K562 (cell line): ENCODE data around the gene DDAH2. TPM values are rescaled to one million over a fixed set of nuclear protein-coding genes. Genes with fewer than 3 reads are reported as not detected.

Experiments used
- ATAC-seq: fragments of 200-7000 bp; cut with Tn5 transposase; 3 replicates; pipeline ENCODE4 v1.9.1; 2020; ENCODE audit warnings: moderate library complexity
- Bru-seq: library from RNA; stranded (reverse); fragments of 400-500 nt; gene quantifications from one replicate; lab custom pipeline; 2021; lab: Mats Ljungman, UMichigan
- BruChase-seq, 2 experiments: library from RNA; stranded (reverse); fragments of 400-500 nt; gene quantifications; one replicate each; lab custom pipeline; 2021; lab: Mats Ljungman, UMichigan
- BruUV-seq: library from RNA; stranded (reverse); fragments of 400-500 nt; replicated peaks from 2 replicates; lab custom pipeline; 2021; lab: Mats Ljungman, UMichigan
- CTCF ChIA-PET: fragments of 300-600 bp; formaldehyde crosslinking; extraction: SDS; loops from one replicate; lab custom pipeline; 2021; ENCODE audit warnings: low intra/inter-chr PET ratio; lab: Yijun Ruan, JAX
- POLR2A ChIA-PET: fragments of 300-600, 350-650 bp; sonication (Branson Sonifier 250); formaldehyde crosslinking; extraction: SDS; loops from one replicate; lab custom pipeline; 2021; ENCODE audit warnings: antibody characterized with exemption, inconsistent platforms; lab: Yijun Ruan, JAX
- DNase-seq, 4 experiments: peaks; one replicate each; pipeline versions ENCODE4 v3.0.0 to v3.0.0-alpha.2; 2011 to 2018; ENCODE audit warnings: low spot score in 3 of 4, mixed read lengths in 3 of 4; ENCODE audit errors: extremely low read depth in 1 of 4
- FAIRE-seq: peaks from 2 replicates; lab custom pipeline; 2011; peaks lifted over from hg19 to GRCh38; lab: Jason Lieb, UNC
- H2AFZ ChIP-seq: 2 replicates; pipeline ENCODE4 v1.6.0; 2011; ENCODE audit warnings: low read depth, low read length, control low read depth, inconsistent platforms
- H3K27ac ChIP-seq: fragments of 200-600 bp; 3 replicates; pipeline ENCODE4 v1.8.0; 2011; ENCODE audit warnings: low read depth, mild to moderate bottlenecking, control low read depth, inconsistent platforms, low read length, moderate library complexity, mixed read lengths; ENCODE audit errors: extremely low read depth
- H3K27me3 ChIP-seq, 2 experiments: fragments of 300-600 bp in 1 of 2; 2 replicates in 1 of 2; 3 replicates in 1 of 2; pipeline versions ENCODE4 v1.6.0 to v1.8.0; 2011; ENCODE audit warnings: inconsistent platforms in 2 of 2, low read length in 2 of 2, mild to moderate bottlenecking in 1 of 2, mixed read lengths in 1 of 2, moderate library complexity in 1 of 2; ENCODE audit not compliant: control insufficient read depth in 2 of 2, insufficient read depth in 2 of 2
- H3K36me3 ChIP-seq: fragments of 300-600 bp; 3 replicates; pipeline ENCODE4 v1.8.0; 2011; ENCODE audit warnings: mild to moderate bottlenecking, low read length, inconsistent platforms; ENCODE audit not compliant: control insufficient read depth, insufficient read depth
- H3K4me1 ChIP-seq, 2 experiments: fragments of 200-600 bp in 1 of 2; replicated peaks in 1 of 2; 2 replicates in 1 of 2; 3 replicates in 1 of 2; pipeline versions ENCODE4 v1.5.1 to v1.8.0; 2011; ENCODE audit warnings: inconsistent platforms in 2 of 2, low read length in 2 of 2, mild to moderate bottlenecking in 1 of 2, mixed read lengths in 1 of 2, moderate library complexity in 1 of 2; ENCODE audit not compliant: control insufficient read depth in 2 of 2, insufficient read depth in 2 of 2
- H3K4me2 ChIP-seq: 2 replicates; pipeline ENCODE4 v1.6.1; 2011; ENCODE audit warnings: low read length, control low read depth, inconsistent platforms, mixed read lengths; ENCODE audit not compliant: insufficient read depth
- H3K4me3 ChIP-seq: fragments of 200-600 bp; sonication (generic), shearing (Covaris generic); 2 replicates; pipeline ENCODE4 v1.5.1; 2016; ENCODE audit warnings: control low read depth, inconsistent platforms
- H3K79me2 ChIP-seq: fragments of 200-600 bp; 3 replicates; pipeline ENCODE4 v1.8.0; 2011; ENCODE audit warnings: low read length, inconsistent platforms; ENCODE audit not compliant: control insufficient read depth, insufficient read depth
- H3K9ac ChIP-seq, 2 experiments: 2 replicates each; pipeline versions ENCODE4 v1.6.0 to v1.6.1; 2011; ENCODE audit warnings: low read depth in 2 of 2, low read length in 2 of 2, control low read depth in 1 of 2, inconsistent platforms in 1 of 2, mild to moderate bottlenecking in 1 of 2, mixed read lengths in 1 of 2; ENCODE audit not compliant: insufficient read depth in 1 of 2
- H3K9me1 ChIP-seq: one replicate; pipeline ENCODE4 v1.6.0; 2011; ENCODE audit warnings: inconsistent platforms, mild to moderate bottlenecking, low read length, moderate library complexity; ENCODE audit not compliant: control insufficient read depth, insufficient read depth
- H3K9me3 ChIP-seq: replicated peaks from 2 replicates; pipeline ENCODE4 v1.5.1; 2011; ENCODE audit warnings: low read depth, low read length, inconsistent platforms; ENCODE audit not compliant: control insufficient read depth, insufficient read depth
- H4K20me1 ChIP-seq: replicated peaks from 2 replicates; pipeline ENCODE4 v1.6.1; 2011; ENCODE audit warnings: low read length, inconsistent platforms, mixed read lengths; ENCODE audit not compliant: control insufficient read depth, insufficient read depth
- ATF4 ChIP-seq: fragments of 450-650 bp; formaldehyde crosslinking; IDR thresholded peaks from 2 replicates; pipeline ENCODE4 v1.4.0; 2022; ENCODE audit warnings: mild to moderate bottlenecking, moderate library complexity
- CCNT2 ChIP-seq: IDR thresholded peaks from 2 replicates; pipeline ENCODE4 v1.6.1; 2011; ENCODE audit warnings: borderline replicate concordance, low read depth, mild to moderate bottlenecking, moderate library complexity, mixed read lengths, low read length; ENCODE audit not compliant: insufficient read length; ENCODE audit errors: extremely low read depth
- CSDE1 ChIP-seq, 2 experiments: fragments of 450-650 bp; IDR thresholded peaks; 2 replicates each; pipeline ENCODE4 v1.6.1; 2016; ENCODE audit warnings: mild to moderate bottlenecking in 1 of 2
- MED1 ChIP-seq: sonication (generic); formaldehyde crosslinking; IDR thresholded peaks from 2 replicates; pipeline ENCODE4 v1.8.1; 2023; ENCODE audit warnings: missing genetic modification reagents, borderline replicate concordance
- RBM39 ChIP-seq: fragments of 200-400 bp; formaldehyde crosslinking; optimal IDR thresholded peaks from 2 replicates; pipeline ENCODE3; 2018; ENCODE audit warnings: low read depth, low read length
- RCOR1 ChIP-seq, 2 experiments: IDR thresholded peaks; 2 replicates each; pipeline ENCODE4 v1.6.1; 2012; ENCODE audit warnings: low read depth in 2 of 2, low read length in 2 of 2, borderline replicate concordance in 1 of 2, improper control_type of control experiment in 1 of 2
- SPI1 ChIP-seq: IDR thresholded peaks from 2 replicates; pipeline ENCODE4 v1.6.1; 2011; ENCODE audit warnings: low read depth, low read length, control low read depth, borderline replicate concordance
- VEZF1 ChIP-seq: fragments of 200-800 bp; sonication (Bioruptor generic); IDR thresholded peaks from 2 replicates; pipeline ENCODE4 v1.6.1; 2017; ENCODE audit warnings: missing genetic modification characterization, missing compliant biosample characterization
- ZNF239 ChIP-seq: fragments of 250-450 bp; sonication (Bioruptor Pico); IDR thresholded peaks from 2 replicates; pipeline ENCODE4 v1.4.0; 2020; ENCODE audit warnings: mild to moderate bottlenecking
- ZNF408 ChIP-seq: fragments of 250-450 bp; sonication (Bioruptor Pico); IDR thresholded peaks from 2 replicates; pipeline ENCODE4 v1.4.0; 2020; ENCODE audit warnings: low read depth, mild to moderate bottlenecking, moderate library complexity
- ZZZ3 ChIP-seq: fragments of 450-650 bp; IDR thresholded peaks from 2 replicates; pipeline ENCODE4 v1.6.1; 2016; ENCODE audit warnings: antibody characterized with exemption, mild to moderate bottlenecking, moderate library complexity
- WGBS: fragments of 100-300 bp; shearing (Covaris generic); methylation state at CpG from one replicate; pipeline ENCODE4 v1.1.6; 2016; ENCODE audit warnings: low coverage, mixed read lengths; ENCODE audit not compliant: insufficient coverage; ENCODE audit errors: missing lambda C conversion rate; 5-methylcytosine and 5-hydroxymethylcytosine counted together
- in situ Hi-C: fragments of 300-500 bp; cut with MboI; formaldehyde crosslinking; loops from 4 replicates; pipeline ENCODE4 v1.15.0; 2018; ENCODE audit warnings: inconsistent platforms, mixed read lengths
- intact Hi-C: fragments of 100-400 bp; cut with micrococcal nuclease; formaldehyde crosslinking; loops from 2 replicates; pipeline ENCODE4 v1.14.2; 2022
- long read RNA-seq, 3 experiments: library from polyadenylated mRNA in 2 of 3; library from RNA in 1 of 3; unstranded in 2 of 3; stranded (forward) in 1 of 3; transcript quantifications; one replicate each; pipeline ENCODE4 v2.0.0, GENCODE V29; 2019 to 2022
- polyA minus RNA-seq, 3 experiments: library from RNA; depleted of rRNA, polyadenylated mRNA; stranded (reverse); fragments of >200 nt; gene quantifications; 2 replicates each; pipeline ENCODE4 v1.2.3, GENCODE V29; 2011
- polyA plus RNA-seq, 8 experiments: library from polyadenylated mRNA; depleted of rRNA in 4 of 8; stranded (reverse) in 5 of 8; unstranded in 3 of 8; fragments of >200 nt; fragmentation: Nextera tagmentation in 2 of 8; fragmentation: Illumina TruSeq in 1 of 8; extraction: Ambion mirVana in 2 of 8; extraction: Trizol in 1 of 8; gene quantifications; 2 replicates each; pipeline versions ENCODE4 v1.2.1 to v1.2.3, GENCODE V29; 2011 to 2014; ENCODE audit warnings: inconsistent platforms in 1 of 8, missing spikeins in 1 of 8
- total RNA-seq, 7 experiments: library from RNA; depleted of rRNA in 6 of 7; stranded (reverse); fragments of >200 nt in 6 of 7; fragmentation: Illumina TruSeq in 2 of 7; extraction: Trizol in 2 of 7; gene quantifications; 2 replicates each; pipeline versions ENCODE4 v1.2.1 to v1.2.3, GENCODE V29; 2011 to 2021; ENCODE audit warnings: low replicate concordance in 1 of 7

DDAH2 gene
- total RNA-seq (2011; cell fraction: chromatin; rRNA removed; ENCODE audit: low replicate concordance): 32.6 and 90.1 TPM in 2 replicates
- 71.7 and 82.4 TPM in 2 replicates for total RNA-seq (2011; cell fraction: nucleolus; rRNA removed)
- 58.1 and 66.3 TPM in 2 replicates for total RNA-seq (2011; cell fraction: nucleoplasm; rRNA removed)
- 45.4 and 59.1 TPM in 2 replicates for total RNA-seq (2014; rRNA removed)
- 10.6 and 12.7 TPM in 2 replicates for total RNA-seq (2014; rRNA removed; fragmentation: Illumina TruSeq; extraction: Trizol)
- total RNA-seq (2015; rRNA removed; fragmentation: Illumina TruSeq; extraction: Trizol): 32.3 and 34.6 TPM in 2 replicates
- total RNA-seq (2021): 31.4 and 36.3 TPM in 2 replicates
- 21.4 and 30.4 TPM in 2 replicates for polyA plus RNA-seq (2011; rRNA removed)
- polyA plus RNA-seq (2011; cell fraction: cytosol; rRNA removed): 43.7 and 63.5 TPM in 2 replicates
- polyA plus RNA-seq (2011; cell fraction: nucleus; rRNA removed): 124 and 167 TPM in 2 replicates
- polyA plus RNA-seq (2012): 54.5 and 69.9 TPM in 2 replicates
- polyA plus RNA-seq (2014; fragmentation: Illumina TruSeq; extraction: Trizol): 15.6 and 29.3 TPM in 2 replicates
- 1 to 10 TPM; 1.8 to 3.4 TPM for polyA plus RNA-seq (2014; fragmentation: Nextera tagmentation; extraction: Ambion mirVana)
- 36.2 and 42.1 TPM in 2 replicates for polyA plus RNA-seq (2014; rRNA removed)
- 3.4 and 4.6 TPM in 2 replicates for polyA minus RNA-seq (2011; rRNA and poly(A)+ RNA removed)
- 9.1 and 12.9 TPM in 2 replicates for polyA minus RNA-seq (2011; cell fraction: cytosol; rRNA and poly(A)+ RNA removed)
- 21.1 and 26.4 TPM in 2 replicates for polyA minus RNA-seq (2011; cell fraction: nucleus; rRNA and poly(A)+ RNA removed)
- Bru-seq, nascent RNA: percentile 91 among the genes with signal in this experiment
- percentile 90 among the genes with signal in this experiment for BruChase-seq, experiment 1, labeled RNA remaining after a 2-hour chase
- BruChase-seq, experiment 2, labeled RNA remaining after a 6-hour chase: percentile 95 among the genes with signal in this experiment
- long read RNA-seq, experiment 1, transcript DDAH2-212 (6 exons, 1,688 nt): minor isoform, 21 of 70 reads
- long read RNA-seq, experiment 1, transcript DDAH2-213 (7 exons, 1,688 nt): major isoform, 34 of 70 reads
- long read RNA-seq, experiment 1, partial matches to known transcripts: 5 of 70 reads
- long read RNA-seq, experiment 1, other reads (novel, unspliced or antisense): 6 of 70 reads
- long read RNA-seq, experiment 2, transcript DDAH2-212 (6 exons, 1,688 nt): minor isoform, 7 of 43 reads
- long read RNA-seq, experiment 2, transcript DDAH2-213 (7 exons, 1,688 nt): major isoform, 27 of 43 reads
- long read RNA-seq, experiment 2, partial matches to known transcripts: 3 of 43 reads
- long read RNA-seq, experiment 2, other reads (novel, unspliced or antisense): 4 of 43 reads
- long read RNA-seq, experiment 3, transcript DDAH2-213 (7 exons, 1,688 nt): major isoform, 11 of 20 reads
- long read RNA-seq, experiment 3, transcript DDAH2-211 (7 exons, 1,330 nt): minor isoform, 5 of 20 reads
- long read RNA-seq, experiment 3, partial matches to known transcripts: 1 of 20 reads
- long read RNA-seq, experiment 3, other reads (novel, unspliced or antisense): 0 of 20 reads

GRCh38 chr6:31728767-31729514 lies at the start of gene DDAH2:
Gene DDAH2, minus strand, starts transcription at chr6:31729299. Its CDS starts 138 bp downstream, at chr6:31729161.
- H3K27me3 ChIP-seq: no peaks in the 10 kb centered on the region
- peak in 1 of 4 experiments; percentile 59 for DNase-seq
- WGBS: 65% methylated on average over 35 of the region's 36 CpGs
- H4K20me1 ChIP-seq: peaks cover 6% of the 10 kb centered on the region
- H3K36me3 ChIP-seq: peaks cover 64% of the 10 kb centered on the region
- in situ Hi-C loops: no loop called here
- H3K79me2 ChIP-seq: peaks cover 34% of the 10 kb centered on the region
- no TSS peak for BruUV-seq
- H3K9me3 ChIP-seq: no peaks in the 10 kb centered on the region
- peaks cover 48 to 66% of the 10 kb centered on the region in 2 experiments for H3K4me1 ChIP-seq
- peak within 1 kb of the TSS; percentile 58 to 85 for H3K9ac ChIP-seq
- CTCF ChIA-PET: interaction anchor here (0.6 to 2.0 kb wide), 5 partner anchors 32 to 141 kb away, joined by 3 to 18 read pairs (median 5); no protein-coding TSS in a partner anchor
- FAIRE-seq: no peak
- peaks cover 5% of the 10 kb centered on the region for H3K9me1 ChIP-seq
- POLR2A ChIA-PET: interaction anchor here (0.7 to 15.0 kb wide), 34 partner anchors 3 to 316 kb away, joined by 3 to 236 read pairs (median 5); partner anchors contain the start of genes ABHD16A, BAG6, C6orf47 and CLIC1
- peak within 1 kb of the TSS; percentile 75 for H3K27ac ChIP-seq
- peak within 1 kb of the TSS; percentile 71 for H2AFZ ChIP-seq
- H3K4me3 ChIP-seq: peak within 1 kb of the TSS; percentile 65
- peak; percentile 2; the same call in 1 of the 3 replicates for ATAC-seq
- peak within 1 kb of the TSS; percentile 94 for H3K4me2 ChIP-seq
- intact Hi-C loops: loop anchor here (1.0 to 2.0 kb wide), 4 partner anchors 40 to 98 kb away; partner anchors contain the start of genes HSPA1B and VARS1
- TF ChIP-seq CSDE1 (IDR thresholded peaks at IDR 0.05) (no peak), RCOR1 (IDR thresholded peaks at IDR 0.05; ENCODE audit: borderline replicate concordance in 1 of 2, low read depth in 2 of 2, low read length in 2 of 2) (no peak), ZNF408 (no peak), MED1 (CRISPR knock-in tag) (no peak), CCNT2 (no peak), SPI1 (no peak), VEZF1 (CRISPR knock-in tag) (no peak), ATF4 (no peak), RBM39 (no peak), ZZZ3 (no peak), ZNF239 (CRISPR knock-in tag) (no peak)
